HepG2 (cell line): ENCODE results near the gene UTP15. TPM values are rescaled to one million over a fixed set of nuclear protein-coding genes. Genes with fewer than 3 reads are reported as not detected.

ENCODE experiments used
- ARNT ChIP-seq: fragments of 450-650 bp; IDR thresholded peaks from 2 replicates; pipeline ENCODE4 v1.6.1; 2017
- CEBPZ ChIP-seq: IDR thresholded peaks from 2 replicates; pipeline ENCODE4 v1.6.1; 2012; ENCODE audit warnings: low read length, improper control_type of control experiment
- CENPX ChIP-seq: sonication (generic); formaldehyde crosslinking; IDR thresholded peaks from 2 replicates; pipeline ENCODE4 v1.9.0; 2021; ENCODE audit warnings: mild to moderate bottlenecking, missing genetic modification reagents, moderate library complexity
- CREM ChIP-seq, 2 experiments: sonication (generic) in 1 of 2; formaldehyde crosslinking in 1 of 2; IDR thresholded peaks; 2 replicates each; pipeline versions ENCODE4 v1.4.0 to v1.6.1; 2016 to 2020; ENCODE audit warnings: antibody characterized with exemption in 1 of 2, mild to moderate bottlenecking in 1 of 2, missing genetic modification reagents in 1 of 2
- HES4 ChIP-seq: sonication (generic); formaldehyde crosslinking; IDR thresholded peaks from 2 replicates; pipeline ENCODE4 v1.9.0; 2021; ENCODE audit warnings: mild to moderate bottlenecking, missing genetic modification reagents, borderline replicate concordance
- NCOR1 ChIP-seq: fragments of 200-600 bp; sonication (generic); IDR thresholded peaks from 2 replicates; pipeline ENCODE4 v1.7.0; 2017; ENCODE audit warnings: antibody characterized with exemption, low read length, borderline replicate concordance
- NFIB ChIP-seq: sonication (generic); formaldehyde crosslinking; IDR thresholded peaks from 2 replicates; pipeline ENCODE4 v1.9.0; 2021; ENCODE audit warnings: missing genetic modification reagents, mild to moderate bottlenecking, borderline replicate concordance
- PAX8 ChIP-seq: sonication (generic); formaldehyde crosslinking; IDR thresholded peaks from 2 replicates; pipeline ENCODE4 v1.8.0; 2022; ENCODE audit warnings: mild to moderate bottlenecking, missing genetic modification reagents, borderline replicate concordance
- PHF5A ChIP-seq: IDR thresholded peaks from one replicate; pipeline ENCODE4 v1.6.1; 2018; ENCODE audit warnings: low read depth, missing genetic modification reagents; ENCODE audit not compliant: unreplicated experiment
- STAT5B ChIP-seq: sonication (generic); formaldehyde crosslinking; IDR thresholded peaks from 2 replicates; pipeline ENCODE4 v1.4.0; 2020; ENCODE audit warnings: missing genetic modification reagents
- THAP8 ChIP-seq: sonication (generic); formaldehyde crosslinking; IDR thresholded peaks from 2 replicates; pipeline ENCODE4 v1.5.1; 2020; ENCODE audit warnings: missing genetic modification reagents, mild to moderate bottlenecking, borderline replicate concordance
- TOE1 ChIP-seq: sonication (generic); formaldehyde crosslinking; IDR thresholded peaks from 2 replicates; pipeline ENCODE4 v1.4.0; 2020; ENCODE audit warnings: mild to moderate bottlenecking, missing genetic modification reagents
- ZFP36L2 ChIP-seq: sonication (generic); formaldehyde crosslinking; IDR thresholded peaks from 2 replicates; pipeline ENCODE4 v1.4.0; 2020; ENCODE audit warnings: missing genetic modification reagents
- ZKSCAN8 ChIP-seq: IDR thresholded peaks from 2 replicates; pipeline ENCODE4 v1.6.1; 2016; ENCODE audit warnings: borderline replicate concordance, missing genetic modification reagents, missing compliant biosample characterization
- ZNF18 ChIP-seq: sonication (generic); formaldehyde crosslinking; IDR thresholded peaks from 2 replicates; pipeline ENCODE4 v1.8.0; 2022; ENCODE audit warnings: mild to moderate bottlenecking, missing genetic modification reagents; ENCODE audit not compliant: insufficient replicate concordance
- ZNF501 ChIP-seq: sonication (generic); formaldehyde crosslinking; IDR thresholded peaks from 2 replicates; pipeline ENCODE4 v1.5.1; 2020; ENCODE audit warnings: mild to moderate bottlenecking, moderate library complexity, missing genetic modification reagents
- ZNF510 ChIP-seq: sonication (generic); formaldehyde crosslinking; IDR thresholded peaks from 2 replicates; pipeline ENCODE4 v1.4.0; 2020; ENCODE audit warnings: low read depth, mild to moderate bottlenecking, missing genetic modification reagents
- ZNF552 ChIP-seq: sonication (generic); formaldehyde crosslinking; IDR thresholded peaks from 2 replicates; pipeline ENCODE4 v1.9.0; 2022; ENCODE audit warnings: missing genetic modification reagents, mild to moderate bottlenecking, borderline replicate concordance
- ZNF614 ChIP-seq: IDR thresholded peaks from 2 replicates; pipeline ENCODE4 v1.6.1; 2018; ENCODE audit warnings: missing biosample characterization, missing genetic modification reagents, inconsistent platforms, borderline replicate concordance
- ZNF740 ChIP-seq: sonication (generic); formaldehyde crosslinking; IDR thresholded peaks from 2 replicates; pipeline ENCODE4 v1.4.0; 2020; ENCODE audit warnings: missing genetic modification reagents
- ZNF777 ChIP-seq: sonication (generic); formaldehyde crosslinking; IDR thresholded peaks from 2 replicates; pipeline ENCODE4 v1.4.0; 2020; ENCODE audit warnings: missing genetic modification reagents
- ZNF781 ChIP-seq: sonication (generic); formaldehyde crosslinking; IDR thresholded peaks from 2 replicates; pipeline ENCODE4 v1.5.1; 2020; ENCODE audit warnings: borderline replicate concordance, mild to moderate bottlenecking, missing genetic modification reagents; ENCODE audit errors: not compliant biosample characterization
- ZNF790 ChIP-seq: sonication (generic); formaldehyde crosslinking; IDR thresholded peaks from 2 replicates; pipeline ENCODE4 v1.8.0; 2022; ENCODE audit warnings: missing genetic modification reagents, mild to moderate bottlenecking, borderline replicate concordance
- polyA plus RNA-seq, 8 experiments: library from polyadenylated mRNA; depleted of rRNA in 3 of 8; stranded (reverse) in 7 of 8; unstranded in 1 of 8; fragments of >200 nt; fragmentation: Illumina TruSeq in 4 of 8; extraction: Trizol in 4 of 8; gene quantifications; 2 replicates each; pipeline versions ENCODE4 v1.2.1 to v1.2.3, GENCODE V29; 2011 to 2016; ENCODE audit warnings: low read depth in 4 of 8, missing spikeins in 1 of 8, mixed read lengths in 1 of 8; ENCODE audit not compliant: insufficient read depth in 1 of 8
- total RNA-seq, 5 experiments: library from RNA; depleted of rRNA; stranded (reverse); fragments of >200 nt; fragmentation: Illumina TruSeq; extraction: Trizol; gene quantifications; 2 replicates each; pipeline ENCODE4 v1.2.3, GENCODE V29; 2016; ENCODE audit warnings: low read depth in 1 of 5

Gene UTP15
- total and polyA plus RNA-seq, 2 of the 13 experiments (the other 11 are each of a cell fraction or from before 2014, with no cell fraction given), result 7.3 to 35.8 TPM

- TF ChIP-seq THAP8 (CRISPR knock-in tag) (no peak), STAT5B (CRISPR knock-in tag) (no peak), ZNF18 (CRISPR knock-in tag) (no peak), ZNF777 (CRISPR knock-in tag) (no peak; the same call in 1 of the 2 replicates), PAX8 (CRISPR knock-in tag) (no peak), TOE1 (CRISPR knock-in tag) (no peak), CREM (IDR thresholded peaks at IDR 0.05) (no peak), CREM (CRISPR knock-in tag; IDR thresholded peaks at IDR 0.05) (no peak), ZNF790 (CRISPR knock-in tag) (no peak), ZNF740 (CRISPR knock-in tag) (no peak; the same call in 1 of the 2 replicates), NFIB (CRISPR knock-in tag) (no peak), HES4 (CRISPR knock-in tag) (no peak), ZNF614 (no peak), ZFP36L2 (no peak), ARNT (no peak), CEBPZ (no peak), CENPX (no peak), ZNF781 (CRISPR knock-in tag) (no peak), ZNF552 (CRISPR knock-in tag) (no peak; the same call in 1 of the 2 replicates), PHF5A (CRISPR knock-in tag) (no peak), ZNF510 (no peak), NCOR1 (no peak), ZNF501 (CRISPR knock-in tag) (no peak), ZKSCAN8 (CRISPR knock-in tag) (no peak)
Measured at GRCh38 chr5:73625944-73626811, 60.6 kb downstream of the UTP15 start, which contains the start of gene ARHGEF28 (continued).
